Measurements from ENCODE around the gene TTC34. TPM values are rescaled to one million over a fixed set of nuclear protein-coding genes. Genes with fewer than 3 reads are reported as not detected.
"Not testable (repeated sequence)": the region's sequence is repeated elsewhere in the genome, so short reads cannot be mapped to it uniquely, and the experiment has no call there.

Gene TTC34
- total RNA-seq, 1 experiment from 2014 or later: 1.3 TPM

DNA sequence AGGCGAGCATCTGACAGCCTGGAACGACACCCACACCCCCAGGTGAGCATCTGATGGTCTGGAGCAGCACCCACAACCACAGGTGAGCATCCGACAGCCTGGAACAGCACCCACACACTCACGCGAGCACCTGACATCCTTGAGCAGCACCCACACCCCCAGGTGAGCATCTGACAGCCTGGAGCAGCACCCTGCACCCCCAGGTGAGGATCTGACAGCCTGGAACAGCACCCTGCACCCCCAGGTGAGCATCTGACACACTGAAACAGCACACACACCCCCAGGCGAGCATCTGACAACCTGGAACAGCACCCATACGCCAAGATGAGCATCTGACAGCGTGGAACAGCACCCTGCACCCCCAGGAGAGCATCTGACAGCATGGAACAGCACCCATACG, 106.7 kb downstream of the TTC34 start:
- H3K9ac ChIP-seq (ENCODE audit: low read length); H3K27me3 ChIP-seq (ENCODE audit: insufficient read depth, low read length); CTCF ChIA-PET; BruUV-seq (replicated peaks); H4K20me1 ChIP-seq (ENCODE audit: insufficient read depth); H3K4me3 ChIP-seq (replicated peaks in 1 of 2; ENCODE audit: low read depth in 1 of 2, low read length in 2 of 2); H3K9me2 ChIP-seq (ENCODE audit: insufficient read depth); POLR2A ChIA-PET; ATAC-seq; RAD21 ChIA-PET (ENCODE audit: low non-redundant PET in 1 of 2, low total read pairs in 2 of 2, uncharacterized antibody in 2 of 2, unreplicated experiment in 2 of 2); H3K79me2 ChIP-seq (ENCODE audit: insufficient read depth, low read length); H3K9me3 ChIP-seq (ENCODE audit: control insufficient read depth in 1 of 2, insufficient read depth in 1 of 2, low read depth in 1 of 2, low read length in 2 of 2); H3K4me1 ChIP-seq (ENCODE audit: control insufficient read depth in 1 of 2, insufficient read depth in 2 of 2, low read length in 2 of 2); intact Hi-C loops (cut with micrococcal nuclease); H3K4me2 ChIP-seq (ENCODE audit: low read length); H2AFZ ChIP-seq (ENCODE audit: low read depth, low read length, poor library complexity, severe bottlenecking); H3K36me3 ChIP-seq (ENCODE audit: control insufficient read depth in 1 of 2, insufficient read depth in 2 of 2, low read length in 2 of 2); DNase-seq (ENCODE audit: low read depth, low spot score); H3K27ac ChIP-seq (ENCODE audit: low read depth, low read length): not testable (repeated sequence)

DNA sequence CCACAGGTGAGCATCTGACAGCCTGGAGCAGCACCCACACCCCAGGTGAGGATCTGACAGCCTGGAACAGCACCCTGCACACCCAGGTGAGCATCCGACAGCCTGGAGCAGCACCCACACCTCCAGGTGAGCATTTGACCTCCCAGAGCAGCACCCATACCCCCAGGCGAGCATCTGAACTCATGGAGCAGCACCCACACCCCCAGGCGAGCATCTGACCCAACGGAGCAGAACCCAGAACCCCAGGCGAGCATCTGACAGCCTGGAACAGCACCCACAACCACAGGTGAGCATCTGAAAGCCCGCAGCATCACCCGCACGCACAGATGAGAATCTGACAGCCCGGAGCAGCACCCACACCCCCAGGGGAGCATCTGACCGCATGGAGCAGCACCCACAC, 111.3 kb downstream of the TTC34 start:
- H3K9me2 ChIP-seq (ENCODE audit: insufficient read depth); H2AFZ ChIP-seq (ENCODE audit: low read depth, low read length, poor library complexity, severe bottlenecking); H3K4me2 ChIP-seq (ENCODE audit: low read length); POLR2A ChIA-PET; H3K27ac ChIP-seq (ENCODE audit: low read depth, low read length); ATAC-seq; H3K4me3 ChIP-seq (replicated peaks in 1 of 2; ENCODE audit: low read depth in 1 of 2, low read length in 2 of 2); H4K20me1 ChIP-seq (ENCODE audit: insufficient read depth); intact Hi-C loops (cut with micrococcal nuclease); DNase-seq (ENCODE audit: low read depth, low spot score); H3K36me3 ChIP-seq (ENCODE audit: control insufficient read depth in 1 of 2, insufficient read depth in 2 of 2, low read length in 2 of 2); BruUV-seq (replicated peaks); H3K4me1 ChIP-seq (ENCODE audit: control insufficient read depth in 1 of 2, insufficient read depth in 2 of 2, low read length in 2 of 2); H3K79me2 ChIP-seq (ENCODE audit: insufficient read depth, low read length); RAD21 ChIA-PET (ENCODE audit: low non-redundant PET in 1 of 2, low total read pairs in 2 of 2, uncharacterized antibody in 2 of 2, unreplicated experiment in 2 of 2); H3K9ac ChIP-seq (ENCODE audit: low read length); H3K9me3 ChIP-seq (ENCODE audit: control insufficient read depth in 1 of 2, insufficient read depth in 1 of 2, low read depth in 1 of 2, low read length in 2 of 2); CTCF ChIA-PET: not testable (repeated sequence)
- H3K27me3 ChIP-seq (ENCODE audit: insufficient read depth, low read length): peaks cover 13% of the 10 kb centered on the region

DNA sequence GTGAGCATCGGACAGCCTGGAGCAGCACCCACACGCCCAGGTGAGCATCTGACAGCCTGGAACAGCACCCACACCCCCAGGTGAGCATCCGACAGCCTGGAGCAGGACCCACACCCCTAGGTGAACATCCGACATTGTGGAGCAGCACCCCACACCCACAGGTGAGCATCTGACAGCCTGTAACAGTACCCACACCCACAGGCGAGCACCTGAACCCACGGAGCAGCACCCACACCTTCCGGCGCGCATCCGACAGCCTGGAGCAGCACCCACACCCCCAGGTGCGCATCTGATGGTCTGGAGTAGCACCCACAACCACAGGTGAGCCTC, 113.2 kb downstream of the TTC34 start:
- CTCF ChIA-PET; H3K79me2 ChIP-seq (ENCODE audit: insufficient read depth, low read length); H3K9me2 ChIP-seq (ENCODE audit: insufficient read depth); H3K9me3 ChIP-seq (ENCODE audit: control insufficient read depth in 1 of 2, insufficient read depth in 1 of 2, low read depth in 1 of 2, low read length in 2 of 2); H3K4me2 ChIP-seq (ENCODE audit: low read length); POLR2A ChIA-PET; H3K27ac ChIP-seq (ENCODE audit: low read depth, low read length); intact Hi-C loops (cut with micrococcal nuclease); ATAC-seq; H3K4me1 ChIP-seq (ENCODE audit: control insufficient read depth in 1 of 2, insufficient read depth in 2 of 2, low read length in 2 of 2); RAD21 ChIA-PET (ENCODE audit: low non-redundant PET in 1 of 2, low total read pairs in 2 of 2, uncharacterized antibody in 2 of 2, unreplicated experiment in 2 of 2); H2AFZ ChIP-seq (ENCODE audit: low read depth, low read length, poor library complexity, severe bottlenecking); H3K9ac ChIP-seq (ENCODE audit: low read length); BruUV-seq (replicated peaks); H4K20me1 ChIP-seq (ENCODE audit: insufficient read depth); H3K4me3 ChIP-seq (replicated peaks in 1 of 2; ENCODE audit: low read depth in 1 of 2, low read length in 2 of 2); DNase-seq (ENCODE audit: low read depth, low spot score); H3K36me3 ChIP-seq (ENCODE audit: control insufficient read depth in 1 of 2, insufficient read depth in 2 of 2, low read length in 2 of 2): not testable (repeated sequence)
- H3K27me3 ChIP-seq (ENCODE audit: insufficient read depth, low read length): peaks cover 23% of the 10 kb centered on the region

- H3K79me2 ChIP-seq (ENCODE audit: insufficient read depth, low read length); intact Hi-C loops (cut with micrococcal nuclease); H4K20me1 ChIP-seq (ENCODE audit: insufficient read depth); DNase-seq (ENCODE audit: low read depth, low spot score); H3K4me1 ChIP-seq (ENCODE audit: control insufficient read depth in 1 of 2, insufficient read depth in 2 of 2, low read length in 2 of 2); POLR2A ChIA-PET; H3K4me2 ChIP-seq (ENCODE audit: low read length); BruUV-seq (replicated peaks); RAD21 ChIA-PET (ENCODE audit: low non-redundant PET in 1 of 2, low total read pairs in 2 of 2, uncharacterized antibody in 2 of 2, unreplicated experiment in 2 of 2); H3K9me3 ChIP-seq (ENCODE audit: control insufficient read depth in 1 of 2, insufficient read depth in 1 of 2, low read depth in 1 of 2, low read length in 2 of 2); H3K4me3 ChIP-seq (replicated peaks in 1 of 2; ENCODE audit: low read depth in 1 of 2, low read length in 2 of 2); CTCF ChIA-PET; ATAC-seq; H3K27ac ChIP-seq (ENCODE audit: low read depth, low read length); H3K9ac ChIP-seq (ENCODE audit: low read length); H3K36me3 ChIP-seq (ENCODE audit: control insufficient read depth in 1 of 2, insufficient read depth in 2 of 2, low read length in 2 of 2); H2AFZ ChIP-seq (ENCODE audit: low read depth, low read length, poor library complexity, severe bottlenecking); H3K9me2 ChIP-seq (ENCODE audit: insufficient read depth): not testable (repeated sequence)
- peaks cover 25% of the 10 kb centered on the region for H3K27me3 ChIP-seq (ENCODE audit: insufficient read depth, low read length)
Measured at GRCh38 chr1:2687638-2688335, 113.7 kb downstream of the TTC34 start.
